ENCODE measurements around the gene CDR2. TPM values are rescaled to one million over a fixed set of nuclear protein-coding genes. Genes with fewer than 3 reads are reported as not detected.

Gene CDR2
- total and polyA plus RNA-seq, 9 of the 15 experiments (the other 6 are each of a cell fraction or from before 2014, with no cell fraction given) = 4.6 to 30.3 (median 19.9) TPM

- TF ChIP-seq, protein P1, sequence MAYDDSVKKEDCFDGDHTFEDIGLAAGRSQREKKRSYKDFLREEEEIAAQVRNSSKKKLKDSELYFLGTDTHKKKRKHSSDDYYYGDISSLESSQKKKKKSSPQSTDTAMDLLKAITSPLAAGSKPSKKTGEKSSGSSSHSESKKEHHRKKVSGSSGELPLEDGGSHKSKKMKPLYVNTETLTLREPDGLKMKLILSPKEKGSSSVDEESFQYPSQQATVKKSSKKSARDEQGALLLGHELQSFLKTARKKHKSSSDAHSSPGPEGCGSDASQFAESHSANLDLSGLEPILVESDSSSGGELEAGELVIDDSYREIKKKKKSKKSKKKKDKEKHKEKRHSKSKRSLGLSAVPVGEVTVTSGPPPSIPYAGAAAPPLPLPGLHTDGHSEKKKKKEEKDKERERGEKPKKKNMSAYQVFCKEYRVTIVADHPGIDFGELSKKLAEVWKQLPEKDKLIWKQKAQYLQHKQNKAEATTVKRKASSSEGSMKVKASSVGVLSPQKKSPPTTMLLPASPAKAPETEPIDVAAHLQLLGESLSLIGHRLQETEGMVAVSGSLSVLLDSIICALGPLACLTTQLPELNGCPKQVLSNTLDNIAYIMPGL (CRISPR knock-in tag; IDR thresholded peaks at IDR 0.05) = no peak
- no peak for TF ChIP-seq TAF9B (IDR thresholded peaks at IDR 0.05; ENCODE audit: partially characterized antibody)
- no peak for TF ChIP-seq PURB (CRISPR knock-in tag; IDR thresholded peaks at IDR 0.05; ENCODE audit: low read depth)
- TF ChIP-seq, protein P2, sequence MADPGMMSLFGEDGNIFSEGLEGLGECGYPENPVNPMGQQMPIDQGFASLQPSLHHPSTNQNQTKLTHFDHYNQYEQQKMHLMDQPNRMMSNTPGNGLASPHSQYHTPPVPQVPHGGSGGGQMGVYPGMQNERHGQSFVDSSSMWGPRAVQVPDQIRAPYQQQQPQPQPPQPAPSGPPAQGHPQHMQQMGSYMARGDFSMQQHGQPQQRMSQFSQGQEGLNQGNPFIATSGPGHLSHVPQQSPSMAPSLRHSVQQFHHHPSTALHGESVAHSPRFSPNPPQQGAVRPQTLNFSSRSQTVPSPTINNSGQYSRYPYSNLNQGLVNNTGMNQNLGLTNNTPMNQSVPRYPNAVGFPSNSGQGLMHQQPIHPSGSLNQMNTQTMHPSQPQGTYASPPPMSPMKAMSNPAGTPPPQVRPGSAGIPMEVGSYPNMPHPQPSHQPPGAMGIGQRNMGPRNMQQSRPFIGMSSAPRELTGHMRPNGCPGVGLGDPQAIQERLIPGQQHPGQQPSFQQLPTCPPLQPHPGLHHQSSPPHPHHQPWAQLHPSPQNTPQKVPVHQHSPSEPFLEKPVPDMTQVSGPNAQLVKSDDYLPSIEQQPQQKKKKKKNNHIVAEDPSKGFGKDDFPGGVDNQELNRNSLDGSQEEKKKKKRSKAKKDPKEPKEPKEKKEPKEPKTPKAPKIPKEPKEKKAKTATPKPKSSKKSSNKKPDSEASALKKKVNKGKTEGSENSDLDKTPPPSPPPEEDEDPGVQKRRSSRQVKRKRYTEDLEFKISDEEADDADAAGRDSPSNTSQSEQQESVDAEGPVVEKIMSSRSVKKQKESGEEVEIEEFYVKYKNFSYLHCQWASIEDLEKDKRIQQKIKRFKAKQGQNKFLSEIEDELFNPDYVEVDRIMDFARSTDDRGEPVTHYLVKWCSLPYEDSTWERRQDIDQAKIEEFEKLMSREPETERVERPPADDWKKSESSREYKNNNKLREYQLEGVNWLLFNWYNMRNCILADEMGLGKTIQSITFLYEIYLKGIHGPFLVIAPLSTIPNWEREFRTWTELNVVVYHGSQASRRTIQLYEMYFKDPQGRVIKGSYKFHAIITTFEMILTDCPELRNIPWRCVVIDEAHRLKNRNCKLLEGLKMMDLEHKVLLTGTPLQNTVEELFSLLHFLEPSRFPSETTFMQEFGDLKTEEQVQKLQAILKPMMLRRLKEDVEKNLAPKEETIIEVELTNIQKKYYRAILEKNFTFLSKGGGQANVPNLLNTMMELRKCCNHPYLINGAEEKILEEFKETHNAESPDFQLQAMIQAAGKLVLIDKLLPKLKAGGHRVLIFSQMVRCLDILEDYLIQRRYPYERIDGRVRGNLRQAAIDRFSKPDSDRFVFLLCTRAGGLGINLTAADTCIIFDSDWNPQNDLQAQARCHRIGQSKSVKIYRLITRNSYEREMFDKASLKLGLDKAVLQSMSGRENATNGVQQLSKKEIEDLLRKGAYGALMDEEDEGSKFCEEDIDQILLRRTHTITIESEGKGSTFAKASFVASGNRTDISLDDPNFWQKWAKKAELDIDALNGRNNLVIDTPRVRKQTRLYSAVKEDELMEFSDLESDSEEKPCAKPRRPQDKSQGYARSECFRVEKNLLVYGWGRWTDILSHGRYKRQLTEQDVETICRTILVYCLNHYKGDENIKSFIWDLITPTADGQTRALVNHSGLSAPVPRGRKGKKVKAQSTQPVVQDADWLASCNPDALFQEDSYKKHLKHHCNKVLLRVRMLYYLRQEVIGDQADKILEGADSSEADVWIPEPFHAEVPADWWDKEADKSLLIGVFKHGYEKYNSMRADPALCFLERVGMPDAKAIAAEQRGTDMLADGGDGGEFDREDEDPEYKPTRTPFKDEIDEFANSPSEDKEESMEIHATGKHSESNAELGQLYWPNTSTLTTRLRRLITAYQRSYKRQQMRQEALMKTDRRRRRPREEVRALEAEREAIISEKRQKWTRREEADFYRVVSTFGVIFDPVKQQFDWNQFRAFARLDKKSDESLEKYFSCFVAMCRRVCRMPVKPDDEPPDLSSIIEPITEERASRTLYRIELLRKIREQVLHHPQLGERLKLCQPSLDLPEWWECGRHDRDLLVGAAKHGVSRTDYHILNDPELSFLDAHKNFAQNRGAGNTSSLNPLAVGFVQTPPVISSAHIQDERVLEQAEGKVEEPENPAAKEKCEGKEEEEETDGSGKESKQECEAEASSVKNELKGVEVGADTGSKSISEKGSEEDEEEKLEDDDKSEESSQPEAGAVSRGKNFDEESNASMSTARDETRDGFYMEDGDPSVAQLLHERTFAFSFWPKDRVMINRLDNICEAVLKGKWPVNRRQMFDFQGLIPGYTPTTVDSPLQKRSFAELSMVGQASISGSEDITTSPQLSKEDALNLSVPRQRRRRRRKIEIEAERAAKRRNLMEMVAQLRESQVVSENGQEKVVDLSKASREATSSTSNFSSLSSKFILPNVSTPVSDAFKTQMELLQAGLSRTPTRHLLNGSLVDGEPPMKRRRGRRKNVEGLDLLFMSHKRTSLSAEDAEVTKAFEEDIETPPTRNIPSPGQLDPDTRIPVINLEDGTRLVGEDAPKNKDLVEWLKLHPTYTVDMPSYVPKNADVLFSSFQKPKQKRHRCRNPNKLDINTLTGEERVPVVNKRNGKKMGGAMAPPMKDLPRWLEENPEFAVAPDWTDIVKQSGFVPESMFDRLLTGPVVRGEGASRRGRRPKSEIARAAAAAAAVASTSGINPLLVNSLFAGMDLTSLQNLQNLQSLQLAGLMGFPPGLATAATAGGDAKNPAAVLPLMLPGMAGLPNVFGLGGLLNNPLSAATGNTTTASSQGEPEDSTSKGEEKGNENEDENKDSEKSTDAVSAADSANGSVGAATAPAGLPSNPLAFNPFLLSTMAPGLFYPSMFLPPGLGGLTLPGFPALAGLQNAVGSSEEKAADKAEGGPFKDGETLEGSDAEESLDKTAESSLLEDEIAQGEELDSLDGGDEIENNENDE (IDR thresholded peaks at IDR 0.05; ENCODE audit: low read depth, low read length) = no peak
- no peak for TF ChIP-seq SIX5 (IDR thresholded peaks at IDR 0.05; ENCODE audit: borderline replicate concordance in 1 of 2, insufficient read depth in 1 of 2, low read depth in 1 of 2, low read length in 2 of 2)
- TF ChIP-seq RNF2 (IDR thresholded peaks at IDR 0.05) = no peak
- TF ChIP-seq KDM1A (IDR thresholded peaks at IDR 0.05) = no peak
- TF ChIP-seq, protein P3, sequence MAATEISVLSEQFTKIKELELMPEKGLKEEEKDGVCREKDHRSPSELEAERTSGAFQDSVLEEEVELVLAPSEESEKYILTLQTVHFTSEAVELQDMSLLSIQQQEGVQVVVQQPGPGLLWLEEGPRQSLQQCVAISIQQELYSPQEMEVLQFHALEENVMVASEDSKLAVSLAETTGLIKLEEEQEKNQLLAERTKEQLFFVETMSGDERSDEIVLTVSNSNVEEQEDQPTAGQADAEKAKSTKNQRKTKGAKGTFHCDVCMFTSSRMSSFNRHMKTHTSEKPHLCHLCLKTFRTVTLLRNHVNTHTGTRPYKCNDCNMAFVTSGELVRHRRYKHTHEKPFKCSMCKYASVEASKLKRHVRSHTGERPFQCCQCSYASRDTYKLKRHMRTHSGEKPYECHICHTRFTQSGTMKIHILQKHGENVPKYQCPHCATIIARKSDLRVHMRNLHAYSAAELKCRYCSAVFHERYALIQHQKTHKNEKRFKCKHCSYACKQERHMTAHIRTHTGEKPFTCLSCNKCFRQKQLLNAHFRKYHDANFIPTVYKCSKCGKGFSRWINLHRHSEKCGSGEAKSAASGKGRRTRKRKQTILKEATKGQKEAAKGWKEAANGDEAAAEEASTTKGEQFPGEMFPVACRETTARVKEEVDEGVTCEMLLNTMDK (IDR thresholded peaks at IDR 0.05; ENCODE audit: borderline replicate concordance, insufficient read depth, low read depth, low read length, poor library complexity, severe bottlenecking) = no peak
- no peak for TF ChIP-seq RBFOX2 (IDR thresholded peaks at IDR 0.05; ENCODE audit: low read depth, low read length)
Measured at GRCh38 chr16:22323173-22323958, 51.1 kb downstream of the CDR2 start (continued).
